K562 (cell line): ENCODE data around the gene GABARAPL2. TPM values are rescaled to one million over a fixed set of nuclear protein-coding genes. Genes with fewer than 3 reads are reported as not detected.

Source experiments
- ATF7 ChIP-seq: fragments of 450-650 bp; IDR thresholded peaks from 2 replicates; pipeline ENCODE4 v1.7.1; 2014; ENCODE audit warnings: mild to moderate bottlenecking, moderate library complexity
- HNRNPK ChIP-seq: fragments of 200-400 bp; formaldehyde crosslinking; IDR thresholded peaks from one replicate; pipeline ENCODE4 v1.6.1; 2018; ENCODE audit warnings: mild to moderate bottlenecking, low read depth, low read length; ENCODE audit not compliant: poor library complexity, severe bottlenecking
- ILK ChIP-seq: fragments of 450-650 bp; IDR thresholded peaks from 2 replicates; pipeline ENCODE4 v1.6.1; 2016; ENCODE audit warnings: missing genetic modification characterization, low read depth, mild to moderate bottlenecking, missing compliant biosample characterization, moderate library complexity, borderline replicate concordance
- NR2C2 ChIP-seq, 2 experiments: fragments of 200-800 bp in 1 of 2; sonication (Bioruptor generic) in 1 of 2; sonication (generic) in 1 of 2; formaldehyde crosslinking in 1 of 2; IDR thresholded peaks; 2 replicates each; pipeline versions ENCODE4 v1.6.1 to v1.8.0; 2016 to 2022; ENCODE audit warnings: mild to moderate bottlenecking in 1 of 2, missing compliant biosample characterization in 1 of 2, missing genetic modification characterization in 1 of 2, missing genetic modification reagents in 1 of 2
- ZNF318 ChIP-seq, 2 experiments: fragments of 450-650 bp; IDR thresholded peaks; 2 replicates each; pipeline ENCODE4 v1.6.1; 2016; ENCODE audit warnings: mild to moderate bottlenecking in 2 of 2, borderline replicate concordance in 1 of 2, low read depth in 1 of 2, moderate library complexity in 1 of 2
- polyA plus RNA-seq, 8 experiments: library from polyadenylated mRNA; depleted of rRNA in 4 of 8; stranded (reverse) in 5 of 8; unstranded in 3 of 8; fragments of >200 nt; fragmentation: Nextera tagmentation in 2 of 8; fragmentation: Illumina TruSeq in 1 of 8; extraction: Ambion mirVana in 2 of 8; extraction: Trizol in 1 of 8; gene quantifications; 2 replicates each; pipeline versions ENCODE4 v1.2.1 to v1.2.3, GENCODE V29; 2011 to 2014; ENCODE audit warnings: inconsistent platforms in 1 of 8, missing spikeins in 1 of 8
- total RNA-seq, 7 experiments: library from RNA; depleted of rRNA in 6 of 7; stranded (reverse); fragments of >200 nt in 6 of 7; fragmentation: Illumina TruSeq in 2 of 7; extraction: Trizol in 2 of 7; gene quantifications; 2 replicates each; pipeline versions ENCODE4 v1.2.1 to v1.2.3, GENCODE V29; 2011 to 2021; ENCODE audit warnings: low replicate concordance in 1 of 7
- TF ChIP-seq, protein P1 (sequence below): fragments of 250-450 bp; sonication (Bioruptor Pico); IDR thresholded peaks from 2 replicates; pipeline ENCODE4 v1.5.1; 2021; ENCODE audit warnings: mild to moderate bottlenecking

The GABARAPL2 gene
- total and polyA plus RNA-seq, 9 of the 15 experiments (the other 6 are each of a cell fraction or from before 2014, with no cell fraction given), result 42.1 to 288 (median 91.8) TPM

GRCh38 chr16:75555213-75555706 is 10.9 kb upstream of the GABARAPL2 start (continued):
- TF ChIP-seq, protein P1, sequence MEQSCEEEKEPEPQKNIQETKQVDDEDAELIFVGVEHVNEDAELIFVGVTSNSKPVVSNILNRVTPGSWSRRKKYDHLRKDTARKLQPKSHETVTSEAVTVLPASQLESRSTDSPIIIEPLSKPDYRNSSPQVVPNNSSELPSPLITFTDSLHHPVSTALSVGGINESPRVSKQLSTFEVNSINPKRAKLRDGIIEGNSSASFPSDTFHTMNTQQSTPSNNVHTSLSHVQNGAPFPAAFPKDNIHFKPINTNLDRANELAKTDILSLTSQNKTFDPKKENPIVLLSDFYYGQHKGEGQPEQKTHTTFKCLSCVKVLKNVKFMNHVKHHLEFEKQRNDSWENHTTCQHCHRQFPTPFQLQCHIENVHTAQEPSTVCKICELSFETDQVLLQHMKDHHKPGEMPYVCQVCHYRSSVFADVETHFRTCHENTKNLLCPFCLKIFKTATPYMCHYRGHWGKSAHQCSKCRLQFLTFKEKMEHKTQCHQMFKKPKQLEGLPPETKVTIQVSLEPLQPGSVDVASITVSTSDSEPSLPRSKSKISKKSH, result no peak
- TF ChIP-seq ZNF318 (IDR thresholded peaks at IDR 0.05; ENCODE audit: borderline replicate concordance in 1 of 2, low read depth in 1 of 2) (no peak), HNRNPK (no peak), ATF7 (peak; percentile 9; the same call in 1 of the 2 replicates), NR2C2 (CRISPR knock-in tag; IDR thresholded peaks at IDR 0.05) (no peak), NR2C2 (tag; IDR thresholded peaks at IDR 0.05) (peak; percentile 95), ILK (tag) (no peak)
